CD14-positive monocyte (primary cell): ENCODE results near the gene ADGB. TPM values are rescaled to one million over a fixed set of nuclear protein-coding genes. Genes with fewer than 3 reads are reported as not detected.

Experiments
- DNase-seq, 3 donors: peaks; one replicate each; pipeline ENCODE4 v3.0.0-alpha.2; 2011 to 2022
- H2AFZ ChIP-seq: 2 replicates; pipeline ENCODE4 v1.6.0; 2012; ENCODE audit warnings: mild to moderate bottlenecking, low read depth, low read length, inconsistent platforms; ENCODE audit not compliant: insufficient read depth, poor library complexity, severe bottlenecking
- H3K27ac ChIP-seq, 2 donors: 1 replicate in 1 of 2; 2 replicates in 1 of 2; pipeline ENCODE4 v1.5.1; 2012 to 2013; ENCODE audit warnings: low read length in 2 of 2, control low read depth in 1 of 2, inconsistent platforms in 1 of 2, low read depth in 1 of 2, mild to moderate bottlenecking in 1 of 2
- H3K27me3 ChIP-seq, 2 donors: one replicate each; pipeline versions ENCODE4 v1.6.0 to v1.6.1; 2011 to 2013; ENCODE audit warnings: low read length in 2 of 2; ENCODE audit not compliant: control insufficient read depth in 2 of 2, insufficient read depth in 2 of 2
- H3K36me3 ChIP-seq, 2 donors: replicated peaks in 1 of 2; 1 replicate in 1 of 2; 2 replicates in 1 of 2; pipeline versions ENCODE4 v1.5.1 to v1.6.1; 2012 to 2013; ENCODE audit warnings: low read length in 2 of 2, control low read depth in 1 of 2, inconsistent platforms in 1 of 2, mild to moderate bottlenecking in 1 of 2; ENCODE audit not compliant: insufficient read depth in 2 of 2, control insufficient read depth in 1 of 2
- H3K4me1 ChIP-seq, 2 donors: 1 replicate in 1 of 2; 2 replicates in 1 of 2; pipeline versions ENCODE4 v1.5.1 to v1.6.1; 2012 to 2013; ENCODE audit warnings: low read length in 2 of 2, control low read depth in 1 of 2, inconsistent platforms in 1 of 2, mild to moderate bottlenecking in 1 of 2, moderate library complexity in 1 of 2; ENCODE audit not compliant: insufficient read depth in 2 of 2, control insufficient read depth in 1 of 2
- H3K4me2 ChIP-seq: replicated peaks from 2 replicates; pipeline ENCODE3; 2012; ENCODE audit warnings: low read length, moderate library complexity, mild to moderate bottlenecking; ENCODE audit not compliant: poor library complexity, severe bottlenecking; ENCODE audit errors: extremely low read depth
- H3K4me3 ChIP-seq, 3 experiments: fragments of 200-600 bp in 1 of 3; sonication (generic) in 1 of 3; replicated peaks in 1 of 3; 1 replicate in 2 of 3; 2 replicates in 1 of 3; pipeline ENCODE4 v1.5.1; 2011 to 2013; ENCODE audit warnings: low read length in 3 of 3, mild to moderate bottlenecking in 3 of 3, control low read depth in 2 of 3, low read depth in 2 of 3, inconsistent platforms in 1 of 3, moderate library complexity in 1 of 3
- H3K79me2 ChIP-seq: 2 replicates; pipeline ENCODE4 v1.6.0; 2012; ENCODE audit warnings: mild to moderate bottlenecking, control low read depth, inconsistent platforms, low read length, moderate library complexity; ENCODE audit not compliant: insufficient read depth
- H3K9ac ChIP-seq: 2 replicates; pipeline ENCODE4 v1.6.0; 2017; ENCODE audit warnings: low read length, mild to moderate bottlenecking; ENCODE audit not compliant: insufficient read depth, poor library complexity, severe bottlenecking
- H3K9me3 ChIP-seq, 2 donors: replicated peaks in 1 of 2; 1 replicate in 1 of 2; 2 replicates in 1 of 2; pipeline versions ENCODE4 v1.5.1 to v1.6.1; 2012 to 2013; ENCODE audit warnings: low read length in 2 of 2, control low read depth in 1 of 2; ENCODE audit not compliant: control insufficient read depth in 1 of 2, insufficient read depth in 1 of 2
- H4K20me1 ChIP-seq: 2 replicates; pipeline ENCODE4 v1.6.0; 2012; ENCODE audit warnings: mild to moderate bottlenecking, low read length, control low read depth, moderate library complexity; ENCODE audit not compliant: insufficient read depth
- H3K27ac Mint-ChIP-seq, 7 donors: one replicate each; pipeline ENCODE4 v1.8.0; 2020; ENCODE audit warnings: mild to moderate bottlenecking in 7 of 7, mixed read lengths in 7 of 7, moderate library complexity in 6 of 7, inconsistent platforms in 2 of 7
- H3K27me3 Mint-ChIP-seq, 3 donors: one replicate each; pipeline ENCODE4 v1.8.0; 2021 to 2022; ENCODE audit warnings: low read depth in 3 of 3, mild to moderate bottlenecking in 3 of 3, mixed read lengths in 3 of 3, moderate library complexity in 3 of 3, inconsistent platforms in 1 of 3
- H3K36me3 Mint-ChIP-seq, 2 donors: one replicate each; pipeline ENCODE4 v1.8.0; 2020; ENCODE audit warnings: mixed read lengths in 2 of 2, inconsistent platforms in 1 of 2, mild to moderate bottlenecking in 1 of 2
- H3K4me1 Mint-ChIP-seq: one replicate; pipeline ENCODE4 v1.8.0; 2020; ENCODE audit warnings: mild to moderate bottlenecking, mixed read lengths
- H3K4me3 Mint-ChIP-seq, 2 donors: one replicate each; pipeline ENCODE4 v1.8.0; 2020; ENCODE audit warnings: mild to moderate bottlenecking in 2 of 2, mixed read lengths in 2 of 2, moderate library complexity in 1 of 2
- H3K9me3 Mint-ChIP-seq, 7 donors: one replicate each; pipeline ENCODE4 v1.8.0; 2020 to 2022; ENCODE audit warnings: mixed read lengths in 7 of 7, mild to moderate bottlenecking in 6 of 7, moderate library complexity in 6 of 7, inconsistent platforms in 2 of 7
- WGBS: methylation state at CpG from one replicate; pipeline ENCODE4 v1.1.5; 2013; ENCODE audit warnings: missing lambda C conversion rate; ENCODE audit not compliant: insufficient coverage; 5-methylcytosine and 5-hydroxymethylcytosine counted together
- intact Hi-C, 2 donors: fragments of 100-400 bp; cut with micrococcal nuclease; formaldehyde crosslinking; loops; one replicate each; pipeline versions ENCODE4 v1.15.0 to v1.15.1; 2023
- polyA plus RNA-seq, 3 donors: library from polyadenylated mRNA; depleted of rRNA in 1 of 3; unstranded in 2 of 3; stranded (reverse) in 1 of 3; fragments of 300-500 nt in 2 of 3; fragments of >200 nt in 1 of 3; fragmentation: Illumina TruSeq in 2 of 3; gene quantifications; 1 replicate in 2 of 3; 2 replicates in 1 of 3; pipeline ENCODE4 v1.2.3, GENCODE V29; 2012 to 2021
- TF ChIP-seq, protein P1 (sequence below): fragments of 200-600 bp; IDR thresholded peaks from one replicate; pipeline ENCODE4 v1.8.0; 2022; ENCODE audit warnings: antibody characterized with exemption, mild to moderate bottlenecking

Gene ADGB
- polyA plus RNA-seq, 3 donors, result 0.01 TPM; not detected in 2

DNA sequence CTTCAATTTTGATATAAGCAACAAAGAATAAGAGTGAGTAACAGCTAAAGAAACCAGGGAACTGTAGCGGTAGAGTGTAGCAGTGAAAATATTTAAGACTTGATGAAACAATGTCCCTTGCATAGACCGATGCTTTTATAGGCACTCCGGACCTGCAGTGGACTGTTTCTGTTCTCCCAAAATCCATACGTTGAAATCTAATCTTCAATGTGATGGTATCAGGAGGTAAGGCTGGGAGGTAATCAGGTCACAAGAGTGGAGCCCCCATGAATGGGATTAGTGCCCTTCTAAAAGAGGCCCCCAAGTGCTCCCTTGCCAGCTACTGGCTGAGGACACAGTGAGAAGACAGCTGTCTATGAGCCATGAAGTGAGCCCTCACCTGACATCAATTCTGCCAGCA is 260.4 kb downstream of the ADGB start:
- H2AFZ ChIP-seq, result no peak overlapping the region
- TF ChIP-seq, protein P1, sequence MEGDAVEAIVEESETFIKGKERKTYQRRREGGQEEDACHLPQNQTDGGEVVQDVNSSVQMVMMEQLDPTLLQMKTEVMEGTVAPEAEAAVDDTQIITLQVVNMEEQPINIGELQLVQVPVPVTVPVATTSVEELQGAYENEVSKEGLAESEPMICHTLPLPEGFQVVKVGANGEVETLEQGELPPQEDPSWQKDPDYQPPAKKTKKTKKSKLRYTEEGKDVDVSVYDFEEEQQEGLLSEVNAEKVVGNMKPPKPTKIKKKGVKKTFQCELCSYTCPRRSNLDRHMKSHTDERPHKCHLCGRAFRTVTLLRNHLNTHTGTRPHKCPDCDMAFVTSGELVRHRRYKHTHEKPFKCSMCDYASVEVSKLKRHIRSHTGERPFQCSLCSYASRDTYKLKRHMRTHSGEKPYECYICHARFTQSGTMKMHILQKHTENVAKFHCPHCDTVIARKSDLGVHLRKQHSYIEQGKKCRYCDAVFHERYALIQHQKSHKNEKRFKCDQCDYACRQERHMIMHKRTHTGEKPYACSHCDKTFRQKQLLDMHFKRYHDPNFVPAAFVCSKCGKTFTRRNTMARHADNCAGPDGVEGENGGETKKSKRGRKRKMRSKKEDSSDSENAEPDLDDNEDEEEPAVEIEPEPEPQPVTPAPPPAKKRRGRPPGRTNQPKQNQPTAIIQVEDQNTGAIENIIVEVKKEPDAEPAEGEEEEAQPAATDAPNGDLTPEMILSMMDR, result no peak
- no peaks in the 10 kb centered on the region for H3K27me3 ChIP-seq
- H3K9me3 ChIP-seq, result no peaks in the 10 kb centered on the region
- no peaks in the 10 kb centered on the region for H4K20me1 ChIP-seq
- Mint-ChIP-seq H3K27me3 (peaks cover 0 to 3% (median 0%) of the 10 kb centered on the region in 3 donors), H3K4me1 (peaks cover 13% of the 10 kb centered on the region), H3K36me3 (no peaks in the 10 kb centered on the region), H3K4me3 (no peak overlapping the region), H3K27ac (no peak overlapping the region), H3K9me3 (peaks cover 0 to 2% (median 0%) of the 10 kb centered on the region in 7 donors)
- no peaks in the 10 kb centered on the region for H3K79me2 ChIP-seq
- peaks cover 7 to 8% of the 10 kb centered on the region in 2 donors for H3K4me1 ChIP-seq
- H3K9ac ChIP-seq, result no peak overlapping the region
- no peak for DNase-seq
- intact Hi-C loops, result loop anchor here in 1 of 2 donors (5.0 to 10.0 kb wide), 2 partner anchors 363 to 1306 kb away; no protein-coding TSS in a partner anchor
- no peak overlapping the region for H3K27ac ChIP-seq
- no peaks in the 10 kb centered on the region for H3K36me3 ChIP-seq
- WGBS, result 90% methylated on average over 2 of the region's 4 CpGs
- H3K4me3 ChIP-seq, result no peak overlapping the region
- no peak overlapping the region for H3K4me2 ChIP-seq

DNA sequence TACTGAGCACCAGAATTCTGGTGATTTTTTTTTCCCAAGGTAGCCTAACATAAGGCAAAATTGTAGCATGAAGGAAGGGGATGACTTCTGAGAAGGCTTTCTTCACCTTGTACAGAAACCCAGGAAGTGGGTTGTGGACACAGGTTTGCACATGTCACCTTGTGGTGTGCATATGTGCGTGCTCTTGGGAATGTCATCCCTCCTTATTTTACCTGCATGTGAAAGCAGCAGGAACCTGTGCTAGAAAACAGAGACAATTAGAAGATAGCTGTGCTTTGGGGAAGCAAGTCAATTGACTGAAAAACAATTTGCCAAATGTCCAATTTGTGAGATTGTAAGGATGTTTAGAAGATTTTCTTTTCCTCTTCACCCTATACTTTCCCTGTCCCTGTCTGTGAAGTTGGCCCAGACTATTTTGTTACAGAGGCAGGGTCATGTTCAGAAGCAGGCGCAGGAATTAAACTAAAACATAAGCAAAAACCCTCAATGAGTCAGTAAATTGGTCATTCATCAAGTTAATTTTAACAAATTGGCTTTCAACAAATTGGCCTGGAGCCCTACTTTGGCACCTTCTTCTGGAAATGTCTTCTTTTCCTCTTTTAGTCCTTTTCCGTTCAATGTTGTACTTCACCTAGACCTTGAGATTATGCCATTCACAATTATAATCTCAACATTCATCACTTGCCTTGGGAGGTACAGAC is 261.2 kb downstream of the ADGB start:
- intact Hi-C loops, result loop anchor here in 1 of 2 donors (5.0 to 10.0 kb wide), 3 partner anchors 52 to 1305 kb away; no protein-coding TSS in a partner anchor
- H3K4me1 ChIP-seq, result peaks cover 7 to 8% of the 10 kb centered on the region in 2 donors
- no CpG with 5 or more reads among the region's 3 CpGs for WGBS
- H3K79me2 ChIP-seq, result no peaks in the 10 kb centered on the region
- H3K4me2 ChIP-seq, result no peak overlapping the region
- H3K27me3 Mint-ChIP-seq, result peaks cover 0 to 3% (median 0%) of the 10 kb centered on the region in 3 donors
- no peak overlapping the region for H2AFZ ChIP-seq
- H3K4me3 Mint-ChIP-seq, result no peak overlapping the region
- H3K27me3 ChIP-seq, result no peaks in the 10 kb centered on the region
- no peak for DNase-seq
- peaks cover 14% of the 10 kb centered on the region for H3K4me1 Mint-ChIP-seq
- H3K36me3 Mint-ChIP-seq, result no peaks in the 10 kb centered on the region
- no peak overlapping the region for H3K4me3 ChIP-seq
- peaks cover 0 to 2% (median 0%) of the 10 kb centered on the region in 7 donors for H3K9me3 Mint-ChIP-seq
- no peak overlapping the region for H3K27ac ChIP-seq
- no peak overlapping the region for H3K27ac Mint-ChIP-seq
- TF ChIP-seq, protein P1, result no peak
- H3K36me3 ChIP-seq, result no peaks in the 10 kb centered on the region
- H3K9me3 ChIP-seq, result no peaks in the 10 kb centered on the region
- no peak overlapping the region for H3K9ac ChIP-seq
- H4K20me1 ChIP-seq, result no peaks in the 10 kb centered on the region
